Stimulated activated CD4-positive, alpha-beta T cell treated with anti-CD3 and anti-CD28 coated beads, Interleukin-4, amount 100 ng/mL, for 4 hours (primary cell): ENCODE measurements around the gene OPTC.

ENCODE experiments used
- DNase-seq, 2 experiments: peaks; one replicate each; pipeline ENCODE4 v3.0.0-alpha.2; 2020

The OPTC gene

DNA sequence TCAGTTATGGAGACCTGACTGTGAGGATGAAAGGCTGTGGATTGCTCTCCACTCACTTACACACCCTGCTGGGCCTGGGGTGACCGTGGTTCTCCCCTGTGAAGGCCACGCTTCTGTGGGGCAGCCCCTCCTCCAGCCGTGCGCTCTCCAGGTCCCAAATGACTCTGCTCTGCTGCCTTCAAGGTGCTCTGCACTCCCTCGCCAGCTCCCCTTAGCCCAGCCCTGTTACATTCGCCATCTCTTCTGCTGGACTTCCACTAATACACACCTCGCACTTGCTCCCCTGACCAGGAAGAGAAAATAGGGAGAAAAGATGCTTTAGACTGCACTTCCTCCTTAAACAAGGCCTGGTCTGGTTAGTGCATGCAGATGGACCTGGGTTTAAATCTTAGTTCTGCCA, 24.6 kb downstream of the OPTC start:
- no peak for DNase-seq

DNA sequence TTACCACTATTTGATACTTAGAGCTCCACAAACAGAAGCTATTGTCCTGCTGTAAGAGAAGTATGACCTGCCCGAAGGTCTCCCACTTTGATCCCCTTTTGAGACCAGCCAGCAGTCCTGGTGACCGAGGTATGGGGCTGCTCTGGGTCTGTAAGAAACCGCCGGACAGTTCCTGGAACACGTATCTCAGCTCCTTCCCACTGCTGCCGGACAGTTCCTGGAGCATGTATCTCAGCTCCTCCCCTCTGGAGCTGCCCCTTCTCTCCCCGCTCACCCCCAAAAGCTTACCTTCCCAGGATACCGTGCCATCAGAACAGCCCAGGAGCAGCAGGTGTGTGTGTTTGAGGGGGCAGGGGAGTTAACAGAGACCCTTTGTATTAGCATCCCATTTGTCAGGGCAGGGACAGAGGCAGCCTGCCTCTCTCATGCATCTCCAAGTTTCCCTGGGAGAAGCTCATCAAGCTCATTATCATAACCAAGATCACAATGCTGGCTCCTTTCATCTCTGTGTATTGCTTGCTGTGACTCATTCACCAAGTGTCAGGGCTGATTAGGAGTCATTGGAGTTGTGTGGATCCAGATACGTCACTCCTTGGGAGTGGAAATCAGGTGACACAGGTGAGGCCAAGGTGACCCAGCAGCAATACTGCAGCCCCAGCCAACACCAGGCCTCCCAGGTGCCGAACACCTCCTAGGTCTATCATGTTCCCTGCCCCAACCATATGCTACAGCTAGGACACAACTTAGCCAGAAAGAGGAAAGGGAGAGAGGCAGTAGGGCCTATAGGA, 25.3 kb downstream of the OPTC start:
- DNase-seq, result no peak

DNA sequence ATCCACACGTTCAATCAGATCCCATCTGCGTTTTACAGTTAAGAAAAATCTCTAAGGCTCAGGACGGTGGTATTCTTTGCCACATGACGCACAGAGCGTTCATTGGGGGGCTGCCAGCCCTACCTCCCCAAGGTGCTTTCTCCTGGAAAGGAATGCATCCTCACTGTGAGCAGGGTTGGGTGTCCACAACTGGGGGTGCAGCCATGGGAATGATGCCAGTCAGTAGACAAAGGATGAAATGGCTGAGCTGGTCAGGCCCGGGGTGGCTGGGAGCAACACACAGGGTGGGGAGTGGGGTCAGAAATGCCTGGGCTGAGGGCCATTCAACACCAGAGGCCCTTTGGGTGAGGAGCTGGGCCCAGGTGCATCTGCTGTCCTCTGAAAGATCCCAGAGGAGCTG, 25.9 kb downstream of the OPTC start:
- no peak for DNase-seq

DNA sequence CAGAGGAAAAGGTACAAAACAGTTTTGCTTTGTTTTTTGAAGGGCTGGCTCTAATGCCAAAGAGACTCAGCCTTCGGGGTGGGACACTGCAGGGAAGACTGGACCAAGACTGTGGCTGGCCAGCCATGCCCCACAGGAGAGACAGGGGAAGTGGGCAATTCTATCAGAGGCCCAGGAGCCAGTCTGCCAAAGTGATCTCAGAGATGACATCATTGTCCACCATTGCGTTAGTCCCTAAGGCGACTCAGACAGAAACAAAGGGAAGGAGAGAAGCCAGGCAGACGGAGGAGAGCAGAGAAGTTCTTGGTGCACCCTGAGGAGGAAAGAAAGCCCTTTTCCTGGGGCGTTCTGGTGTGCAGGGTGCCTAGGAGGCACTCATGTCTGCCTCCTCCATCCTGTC, 26.4 kb downstream of the OPTC start:
- DNase-seq, result no peak

DNA sequence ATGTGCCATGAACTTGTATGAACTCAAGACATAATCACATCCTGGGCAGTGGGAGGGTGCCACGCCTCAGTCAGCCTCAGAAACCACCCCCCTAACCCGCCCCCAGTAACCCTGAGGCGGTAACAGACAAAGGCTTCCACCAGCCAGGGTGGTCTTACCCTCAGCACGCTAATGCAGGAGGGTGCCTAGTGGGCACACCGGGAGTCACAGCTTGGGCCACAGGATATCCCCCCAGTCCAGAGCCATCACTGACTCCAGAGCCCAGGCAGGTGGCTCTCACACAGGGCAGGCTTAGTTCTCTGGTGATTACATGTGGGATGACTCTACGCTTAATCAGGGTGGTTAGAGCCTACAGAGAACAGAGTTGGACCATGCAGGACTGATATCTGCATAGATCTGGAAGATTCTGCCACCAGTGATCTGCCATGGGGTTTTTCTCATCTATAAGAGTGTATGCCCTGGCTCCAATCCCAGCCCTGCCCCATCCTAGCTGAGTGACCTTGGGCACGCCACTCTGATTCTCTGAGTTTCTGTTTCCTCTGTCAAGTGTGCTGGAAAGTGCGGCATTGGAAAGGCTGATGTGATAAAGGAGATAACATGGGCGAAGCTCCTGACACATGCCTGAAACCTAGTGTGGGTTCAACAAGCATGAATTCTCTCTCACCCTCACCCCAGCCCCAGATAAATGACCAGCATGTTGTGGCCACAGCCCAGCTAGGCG, 27.3 kb downstream of the OPTC start:
- no peak for DNase-seq

DNA sequence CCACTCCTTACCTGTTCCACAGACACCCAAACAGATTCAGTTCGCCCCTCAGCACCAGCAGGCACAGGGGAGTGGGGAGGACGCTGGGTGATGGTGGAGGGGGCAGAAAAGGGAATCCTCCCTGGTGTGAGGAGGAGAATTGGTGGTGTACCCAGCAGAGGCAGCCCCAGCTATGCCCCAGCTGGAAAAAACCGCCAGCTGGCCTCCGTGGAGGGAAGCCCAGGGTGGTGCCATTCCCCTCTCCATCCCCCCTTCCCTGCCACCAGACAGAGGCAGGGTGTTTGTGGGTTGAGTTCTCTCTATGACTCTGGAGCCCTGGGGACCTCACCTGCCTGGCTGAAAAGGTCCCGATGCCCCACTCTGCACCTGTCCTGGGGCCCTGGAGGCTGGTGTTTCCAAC, 27.9 kb downstream of the OPTC start:
- no peak for DNase-seq

DNA sequence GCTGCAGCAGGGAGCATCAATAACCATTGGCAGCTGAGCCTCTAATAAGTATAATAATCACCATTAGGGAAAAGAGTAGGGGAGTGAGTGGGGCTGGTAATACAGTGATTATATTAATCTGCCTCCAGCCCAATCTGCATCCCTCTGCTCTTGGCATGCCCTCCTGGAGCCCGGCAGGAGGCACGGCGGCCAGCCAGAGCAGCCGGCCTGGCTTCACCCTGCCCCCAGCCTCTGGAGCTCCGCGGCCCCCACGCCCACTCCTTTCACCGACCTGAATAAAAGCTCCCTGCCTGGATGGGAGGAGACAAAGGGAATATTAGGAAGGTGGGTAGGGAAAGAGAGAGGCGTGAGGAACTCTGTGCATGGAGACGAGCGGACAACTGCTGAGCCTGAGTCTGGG, 28.3 kb downstream of the OPTC start:
- DNase-seq, result no peak

DNA sequence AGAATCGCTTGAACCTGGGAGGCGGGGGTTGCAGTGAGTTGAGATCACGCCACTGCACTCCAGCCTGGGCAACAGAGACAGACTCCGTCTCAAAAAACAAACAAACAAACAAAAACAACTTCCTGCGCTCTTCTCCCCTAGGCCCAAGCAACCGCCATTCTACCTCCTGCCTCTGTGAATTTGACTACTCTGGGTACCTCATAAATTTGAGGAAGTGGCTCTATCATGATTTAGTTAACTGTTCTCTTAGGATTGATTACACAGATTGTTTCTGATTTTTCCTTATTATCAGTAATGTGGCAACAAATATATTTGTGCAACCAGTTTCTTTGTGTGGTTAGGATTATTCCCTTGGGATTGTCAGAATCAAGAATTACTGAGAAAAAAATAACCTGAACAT, 29.7 kb downstream of the OPTC start:
- no peak for DNase-seq

DNA sequence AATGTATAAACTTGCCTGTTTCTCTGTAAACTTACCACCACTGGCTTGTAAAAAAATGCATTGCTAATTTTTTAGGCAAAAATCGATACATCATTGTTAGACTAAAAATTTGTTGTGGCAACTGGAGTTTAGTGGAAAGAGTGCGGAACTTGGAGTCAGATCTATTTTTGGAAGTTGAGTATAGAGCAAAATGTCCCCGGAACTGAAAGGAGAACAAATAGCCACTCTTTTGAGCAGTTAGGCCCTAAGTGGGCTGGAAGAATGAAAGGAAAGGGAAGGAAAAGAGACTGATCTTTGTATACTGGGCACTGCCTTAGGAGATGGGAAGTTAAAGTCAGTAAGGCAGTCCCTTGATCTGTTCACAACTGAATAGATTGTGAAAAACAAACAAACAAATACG, 30.2 kb downstream of the OPTC start:
- DNase-seq, result no peak

DNA sequence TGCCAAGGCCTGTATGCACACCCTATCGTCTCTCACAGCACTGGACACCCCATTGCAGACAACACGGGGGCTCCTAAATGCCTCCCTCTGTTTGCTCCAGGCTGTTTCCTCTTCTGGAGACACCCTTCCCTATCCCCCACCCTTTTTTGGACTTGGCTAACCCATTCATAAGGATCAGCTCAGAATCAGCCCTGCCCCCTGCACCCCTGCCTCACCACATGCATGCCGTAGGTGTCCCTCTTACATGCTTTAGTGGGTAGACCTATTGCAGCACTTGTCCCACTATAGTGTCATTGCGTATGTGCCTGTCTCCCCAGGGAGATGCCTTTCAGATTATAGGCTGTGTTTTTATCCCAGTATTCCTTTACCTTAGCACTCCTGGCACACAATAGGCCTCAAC, 30.9 kb downstream of the OPTC start:
- DNase-seq, result no peak

DNA sequence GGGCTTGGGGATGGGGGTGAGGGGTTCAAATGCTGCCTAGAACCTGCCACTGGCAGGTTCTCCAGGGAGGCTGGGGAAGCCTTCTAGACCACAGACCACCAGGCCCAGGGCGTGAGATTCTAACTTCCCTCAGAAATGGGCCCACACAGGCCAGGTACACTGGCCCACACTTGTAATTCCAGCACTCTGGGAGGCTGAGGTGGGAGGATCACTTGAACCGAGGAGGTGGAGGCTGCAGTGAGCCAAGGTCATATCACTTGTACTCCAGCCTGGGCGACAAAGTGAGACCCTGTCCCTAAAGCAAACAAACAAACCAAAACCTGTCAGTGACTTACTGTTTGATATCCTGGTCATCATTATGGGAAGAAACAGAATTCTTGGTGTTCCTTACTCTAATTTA, 31.7 kb downstream of the OPTC start:
- no peak for DNase-seq

DNA sequence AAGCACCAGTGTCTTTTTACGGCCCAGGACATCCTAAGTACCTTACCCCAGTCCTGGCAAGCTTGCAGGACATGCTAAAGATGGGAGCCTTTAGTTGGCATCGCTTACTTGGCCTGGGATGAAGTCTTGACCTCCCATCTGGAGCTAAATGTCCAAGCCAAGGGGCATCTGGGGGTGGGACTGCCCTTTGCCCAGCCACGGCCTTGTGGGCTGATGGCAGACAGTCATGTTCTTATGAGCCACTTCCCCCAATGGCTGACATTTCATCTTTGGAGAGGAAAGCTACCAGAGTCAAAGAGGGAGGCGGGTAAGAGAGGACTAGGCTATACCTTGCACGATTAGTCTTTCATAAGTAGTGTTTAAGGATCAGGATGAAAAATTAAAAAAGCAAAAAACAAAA, 32.2 kb downstream of the OPTC start:
- no peak for DNase-seq

DNA sequence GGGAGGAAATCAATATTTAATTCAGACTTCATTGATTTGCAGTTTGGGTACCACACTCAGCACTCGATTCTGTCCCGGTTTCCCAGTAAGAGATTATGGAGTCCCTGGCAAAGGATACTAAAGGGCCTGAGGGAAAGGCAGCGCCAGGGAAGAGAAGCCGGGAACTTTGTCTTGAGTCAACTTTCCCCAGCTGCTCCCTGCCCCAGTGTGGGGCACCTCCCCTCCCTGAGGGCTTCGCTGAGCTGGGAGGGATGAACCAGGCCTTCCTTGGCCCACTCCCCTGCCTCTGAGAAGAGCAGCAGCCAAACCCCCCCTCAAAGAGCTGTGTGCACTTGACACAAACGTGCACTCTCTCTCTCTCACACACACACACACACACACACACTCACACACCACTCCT, 32.6 kb downstream of the OPTC start:
- DNase-seq, result no peak

DNA sequence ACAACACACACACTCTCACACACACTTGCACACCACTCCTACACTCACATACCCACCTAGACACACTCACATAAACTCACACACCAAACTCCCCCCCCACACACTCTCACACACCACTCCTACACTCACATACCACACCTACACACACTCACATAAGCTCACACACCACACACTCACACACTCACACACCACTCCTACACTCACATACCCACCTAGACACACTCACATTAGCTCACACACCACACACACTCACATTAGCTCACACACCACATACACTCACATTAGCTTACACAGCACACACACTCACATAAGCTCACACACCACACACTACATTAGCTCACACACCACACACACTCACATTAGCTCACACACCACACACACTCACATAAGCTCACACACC, 33.1 kb downstream of the OPTC start:
- no peak for DNase-seq

DNA sequence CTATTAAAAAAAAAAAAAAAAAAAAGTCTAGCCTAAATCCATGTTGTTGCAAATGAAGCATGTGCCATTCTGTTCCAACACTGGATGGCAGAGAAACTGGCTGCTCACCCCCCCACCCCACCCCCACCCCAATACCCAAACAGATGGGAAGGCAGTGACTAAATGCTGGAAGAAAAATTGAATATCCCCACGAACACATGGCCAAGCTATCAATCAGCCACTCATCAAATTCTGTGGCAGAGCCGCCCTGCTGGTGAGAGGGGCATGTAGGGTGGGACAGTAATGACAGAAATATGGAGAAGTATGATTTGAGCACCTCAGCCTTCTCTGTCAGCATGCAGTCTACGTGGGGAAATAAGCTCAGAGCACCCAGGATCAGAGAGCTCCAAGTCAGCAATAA, 34.1 kb downstream of the OPTC start:
- DNase-seq, result no peak

DNA sequence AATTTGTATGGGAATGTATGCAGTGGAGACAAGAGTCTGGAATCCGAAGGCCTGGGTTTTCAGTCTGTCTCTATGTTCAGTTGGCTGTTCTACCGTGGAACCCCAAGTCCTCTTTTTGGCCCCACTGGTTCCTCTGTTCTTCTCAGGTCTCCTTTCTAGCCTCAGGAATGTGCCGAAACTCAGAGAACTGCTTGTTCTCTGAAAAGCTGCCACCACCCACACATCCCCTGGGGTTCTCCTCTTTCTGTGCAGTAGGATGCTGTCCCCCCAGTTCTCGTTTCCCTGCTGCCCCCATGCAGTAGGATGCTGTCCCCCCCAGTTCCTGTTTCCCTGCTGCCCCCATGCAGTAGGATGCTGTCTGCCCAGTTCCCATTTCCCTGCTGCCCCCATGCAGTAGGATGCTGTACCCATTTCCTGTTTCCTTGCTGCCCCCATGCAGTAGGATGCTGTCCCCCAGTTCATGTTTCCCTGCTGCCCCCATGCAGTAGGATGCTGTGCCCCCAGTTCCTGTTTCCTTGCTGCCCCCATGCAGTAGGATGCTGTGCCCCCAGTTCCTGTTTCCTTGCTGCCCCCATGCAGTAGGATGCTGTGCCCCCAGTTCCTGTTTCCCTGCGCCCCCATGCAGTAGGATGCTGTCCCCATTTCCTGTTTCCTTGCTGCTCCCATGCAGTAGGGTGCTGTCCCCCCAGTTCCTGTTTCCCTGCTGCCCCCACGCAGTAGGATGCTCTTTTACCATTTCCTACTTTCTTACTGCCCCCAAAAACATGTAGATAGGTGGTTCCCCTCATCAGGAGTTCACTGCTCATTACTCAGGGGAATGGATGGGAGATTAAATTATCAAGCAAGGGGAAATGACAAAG, 35.3 kb downstream of the OPTC start:
- DNase-seq, result no peak

DNA sequence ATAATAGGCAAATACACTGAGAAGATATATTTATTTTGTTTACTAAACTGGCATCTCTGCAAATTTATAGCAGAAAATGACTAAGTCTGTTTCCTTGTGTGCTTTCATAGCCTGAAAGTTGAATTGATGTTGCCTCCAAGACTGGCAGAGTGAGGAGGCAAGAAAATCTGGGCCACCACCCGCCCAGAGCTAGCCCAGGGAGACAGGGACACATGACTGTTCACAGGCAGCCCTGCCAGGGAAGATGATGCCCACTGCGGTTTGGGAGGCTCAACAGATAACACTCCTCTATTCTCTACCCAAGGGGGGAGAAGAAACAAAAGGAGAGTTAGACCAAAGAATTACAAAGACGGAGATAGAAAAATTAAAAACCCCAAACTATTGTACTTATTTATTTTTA, 37.1 kb downstream of the OPTC start:
- DNase-seq, result no peak

DNA sequence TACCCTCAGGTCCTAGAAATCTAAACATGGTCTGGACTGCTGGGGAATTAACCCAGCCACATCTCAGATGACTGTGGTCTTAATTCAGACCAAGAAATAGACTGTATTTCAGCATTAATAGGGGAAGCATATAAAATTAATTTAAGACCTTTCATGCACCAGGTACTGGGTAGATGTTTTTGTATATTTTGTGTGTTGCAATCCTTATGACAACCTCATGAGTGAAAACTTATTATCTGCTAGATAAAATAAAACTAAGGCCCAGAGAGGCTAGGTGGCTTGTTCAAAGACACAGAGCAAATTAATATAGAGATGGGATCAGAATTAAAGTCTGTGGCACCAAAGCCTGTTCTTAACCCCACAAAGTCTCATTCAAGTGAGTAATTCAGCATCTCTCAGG, 40.1 kb downstream of the OPTC start:
- no peak for DNase-seq

DNA sequence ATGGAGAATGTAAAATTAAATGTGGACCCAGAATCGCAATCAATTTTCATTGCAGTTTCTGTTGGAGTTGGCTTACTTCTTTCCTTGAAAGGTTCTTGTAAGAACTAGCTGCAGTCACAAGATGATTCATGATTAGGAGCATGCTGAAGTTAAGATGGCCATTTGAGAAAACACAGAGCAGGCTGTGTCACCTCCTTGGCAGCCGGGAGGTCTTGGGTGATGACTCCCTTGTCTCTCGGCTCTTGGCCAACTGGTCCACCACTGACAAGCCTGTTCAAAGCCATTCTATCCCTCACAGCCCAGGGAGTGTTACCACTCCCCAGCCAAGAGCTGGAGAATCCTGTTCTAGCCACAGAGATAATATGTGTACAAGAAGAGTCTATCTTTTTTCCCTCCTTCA, 40.6 kb downstream of the OPTC start:
- no peak for DNase-seq

DNA sequence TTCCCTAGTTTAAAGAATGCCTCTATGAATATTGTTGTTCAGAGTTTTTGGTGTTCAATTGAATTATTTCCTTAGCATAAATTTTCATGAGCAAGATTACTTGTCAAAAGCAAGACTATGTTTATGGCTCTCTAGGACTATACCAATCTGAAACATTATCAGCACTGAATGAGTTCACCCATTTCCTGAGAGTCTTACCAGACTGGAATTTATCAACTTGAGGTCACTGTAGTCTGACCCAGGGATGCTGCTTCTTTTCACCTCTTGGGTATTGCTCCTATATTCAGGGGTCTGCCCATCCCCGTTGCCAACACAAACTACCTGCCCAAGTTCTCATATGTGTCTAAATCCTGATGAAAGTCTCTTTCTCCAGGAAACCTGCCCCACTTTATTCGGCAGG, 42.6 kb downstream of the OPTC start:
- no peak for DNase-seq

DNA sequence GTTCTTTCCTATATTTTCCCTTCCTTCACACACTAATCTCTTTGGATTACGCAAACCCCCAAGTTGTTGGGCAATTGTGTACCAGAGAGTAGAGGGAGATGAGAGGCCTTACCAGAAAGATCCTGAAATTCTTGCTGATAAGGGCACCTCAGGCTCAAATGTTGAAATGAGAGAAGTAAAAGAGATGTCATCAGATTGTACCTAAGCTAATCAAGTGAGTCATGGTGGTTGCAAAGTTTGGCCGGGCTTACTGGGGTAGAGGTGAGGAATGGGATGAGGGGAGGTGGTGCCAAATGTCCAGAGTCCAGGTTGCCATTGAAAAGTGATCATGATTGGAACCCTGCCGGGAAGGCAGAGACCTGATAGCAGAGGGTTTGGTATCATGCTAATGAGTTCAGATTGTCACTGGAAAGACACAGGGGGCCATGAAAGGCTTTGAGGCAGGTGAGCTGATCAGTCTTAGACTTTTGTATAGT, 43.1 kb downstream of the OPTC start:
- no peak for DNase-seq

DNA sequence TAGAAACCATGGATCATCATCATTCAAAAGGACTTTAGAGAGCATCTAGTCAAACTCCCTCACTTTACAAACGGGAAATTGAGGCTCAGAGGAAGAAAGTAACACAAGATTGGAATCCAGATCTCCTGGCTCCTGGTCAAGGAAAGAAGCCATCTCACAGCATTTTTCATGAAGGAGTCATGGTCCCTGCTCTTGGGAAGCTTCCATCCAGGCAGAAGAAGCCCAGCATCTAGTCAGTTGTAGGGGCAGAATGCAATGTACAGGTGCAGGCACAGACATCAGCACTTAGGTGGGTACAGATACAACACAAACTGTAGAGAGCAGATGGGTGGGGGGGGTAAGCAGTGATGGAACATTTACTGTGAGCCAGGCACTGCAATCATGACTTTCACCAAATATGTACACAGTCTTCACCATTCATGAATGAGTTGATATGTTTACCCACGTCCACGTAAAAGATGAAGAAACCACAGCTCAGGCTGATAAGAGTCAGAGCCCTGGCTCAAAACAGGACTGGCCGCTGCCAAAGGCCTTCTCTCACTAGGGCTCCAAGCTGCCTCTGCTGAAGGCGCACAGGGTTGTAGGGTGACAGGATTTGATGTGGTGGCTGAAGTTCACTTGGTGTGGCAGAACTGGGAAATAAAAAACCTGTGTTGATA, 44.0 kb downstream of the OPTC start:
- DNase-seq, result no peak

DNA sequence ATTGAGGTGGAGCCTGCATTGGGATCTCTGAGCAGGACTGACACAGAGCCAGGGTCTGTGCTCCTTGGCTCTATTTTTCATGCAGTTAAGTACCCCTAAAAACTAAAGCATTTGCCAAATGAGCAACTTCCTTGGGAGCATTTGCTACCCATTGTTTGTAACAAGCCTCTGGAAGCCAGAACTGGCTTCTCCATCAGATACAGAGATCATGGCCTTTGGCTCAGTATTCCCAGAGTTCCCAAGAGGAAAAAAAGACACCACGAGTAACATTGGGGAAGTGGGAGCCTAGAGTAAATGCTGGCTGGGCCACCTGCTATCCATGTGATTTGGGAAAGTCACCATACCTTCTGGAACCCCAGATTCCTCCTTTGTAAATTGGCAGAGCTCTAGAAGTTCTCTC, 44.8 kb downstream of the OPTC start:
- DNase-seq, result no peak
